GM19372 (cell line): Measurements from ENCODE around the gene CDC42EP5.
"Not testable (repeated sequence)": the region's sequence is repeated elsewhere in the genome, so short reads cannot be mapped to it uniquely, and the experiment has no call there.

Experiments
- ATAC-seq: cut with Tn5 transposase; IDR thresholded peaks from one replicate; pipeline ENCODE4 v1.9.1; 2021; ENCODE audit warnings: mild to moderate bottlenecking, low read depth, moderate library complexity; ENCODE audit not compliant: unreplicated experiment

The CDC42EP5 gene

DNA sequence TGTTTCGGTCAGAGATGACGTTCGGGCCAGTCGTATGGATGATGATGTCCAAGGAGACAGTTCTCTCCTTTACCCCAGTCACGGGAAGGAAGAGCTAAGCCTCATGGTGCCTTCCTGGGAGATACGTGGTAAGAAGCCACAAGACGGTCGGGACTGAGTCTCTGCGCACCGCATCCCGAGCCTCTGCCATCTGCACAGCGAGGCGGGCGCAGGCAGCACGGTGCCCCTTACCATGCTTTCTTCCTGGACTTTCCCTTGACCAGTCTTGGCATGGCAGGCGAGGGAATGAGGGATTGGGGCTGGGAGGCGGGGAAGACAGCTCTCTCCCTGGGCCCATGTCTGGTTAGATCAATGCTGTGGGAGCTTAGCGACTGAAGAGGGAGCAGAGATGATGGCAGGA, 19.5 kb upstream of the CDC42EP5 start:
- no peak for ATAC-seq

DNA sequence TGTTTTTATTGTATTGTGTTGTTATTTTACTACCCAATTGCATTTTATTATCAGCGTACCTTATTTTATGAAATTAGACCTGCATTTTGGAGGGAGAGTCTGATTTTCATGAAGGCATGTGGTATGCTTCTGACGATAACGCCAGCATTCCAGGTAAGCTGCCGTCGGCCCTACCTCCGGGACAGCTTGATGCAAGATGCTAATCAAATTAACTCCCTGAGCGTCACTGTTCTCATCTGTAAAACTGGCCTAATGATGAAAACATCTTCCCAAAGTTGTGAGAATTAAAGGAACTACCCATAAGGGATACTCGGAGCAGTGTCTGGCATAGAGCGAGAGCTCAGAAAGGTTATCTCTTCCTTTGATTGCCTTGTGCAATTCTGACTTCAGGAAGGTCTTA, 16.7 kb upstream of the CDC42EP5 start:
- no peak for ATAC-seq

DNA sequence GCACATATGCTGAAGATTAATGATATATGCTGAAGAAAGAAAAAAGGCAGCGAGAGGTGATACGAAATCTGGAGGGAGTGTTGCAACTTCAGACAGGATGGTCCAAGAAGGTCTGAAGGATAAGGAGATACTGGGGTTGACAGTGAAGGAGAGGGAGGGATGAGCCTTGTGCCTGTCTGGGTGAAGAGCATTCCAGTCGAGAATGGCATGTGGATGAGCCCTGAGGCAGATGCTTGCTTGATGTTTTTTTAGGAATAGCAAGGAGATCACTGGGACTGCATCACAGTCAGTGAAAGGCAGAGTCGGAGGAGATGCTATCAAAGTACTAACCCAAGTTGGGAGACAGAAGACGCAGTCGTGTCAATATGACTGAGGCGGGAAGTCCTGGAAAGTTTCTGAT, 16.2 kb upstream of the CDC42EP5 start:
- no peak for ATAC-seq

DNA sequence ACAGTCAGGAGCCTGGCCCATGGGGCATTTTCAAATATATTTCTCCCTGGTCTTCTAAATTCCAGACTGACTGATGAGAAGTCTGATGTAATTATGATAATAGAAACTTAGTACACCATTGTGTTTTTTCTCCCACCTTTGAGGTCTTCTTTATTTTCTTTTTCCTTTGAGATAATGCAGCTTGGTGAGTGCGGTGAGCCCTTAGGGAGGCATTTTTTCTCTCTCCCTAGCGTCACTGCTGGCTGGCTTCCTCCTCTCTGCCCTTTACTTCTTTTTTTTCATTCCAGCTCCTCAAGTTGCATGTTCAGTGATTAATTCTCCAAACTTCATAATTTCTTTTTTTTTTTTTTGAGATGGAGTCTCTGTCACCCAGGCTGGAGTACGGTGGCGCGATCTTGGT, 12.8 kb upstream of the CDC42EP5 start:
- ATAC-seq, result no peak

DNA sequence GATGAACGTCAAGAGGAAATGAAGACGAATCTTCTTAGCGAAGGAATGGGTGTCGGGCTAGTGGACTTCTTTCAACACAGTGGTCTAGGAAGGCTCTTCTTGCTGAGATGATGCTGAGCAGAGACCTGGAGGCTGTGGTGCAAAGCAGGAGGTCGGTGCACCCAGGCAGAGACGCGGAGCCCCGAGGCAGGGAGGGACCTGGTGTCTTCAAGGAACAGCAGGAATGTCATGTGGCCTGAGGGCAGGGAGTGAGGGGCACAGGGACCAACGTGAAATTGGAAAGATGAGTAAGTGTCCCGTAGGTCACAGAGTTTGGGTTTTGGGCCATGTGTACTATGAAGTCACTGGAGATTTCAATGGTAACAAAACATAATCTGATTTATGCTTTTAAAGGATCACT, 11.4 kb upstream of the CDC42EP5 start:
- no peak for ATAC-seq

DNA sequence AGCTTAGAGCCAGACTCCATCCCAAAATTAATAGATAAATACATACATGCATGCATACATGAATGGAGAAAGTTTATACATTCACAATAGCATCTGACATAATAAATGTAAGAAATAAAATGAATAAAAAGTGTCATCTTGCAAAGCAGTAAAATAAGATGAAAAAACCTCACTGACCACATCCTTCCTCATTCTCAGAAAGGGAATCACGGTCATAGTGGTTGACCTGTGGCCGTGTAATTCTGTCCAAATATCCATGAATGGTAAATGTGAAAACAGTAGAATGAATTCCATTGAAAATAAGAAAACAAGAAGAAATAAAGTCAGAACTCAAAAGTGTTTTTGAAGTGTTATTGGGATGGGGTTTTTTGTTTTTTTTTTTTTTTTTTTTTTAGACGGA, 9.8 kb upstream of the CDC42EP5 start:
- ATAC-seq, result no peak

DNA sequence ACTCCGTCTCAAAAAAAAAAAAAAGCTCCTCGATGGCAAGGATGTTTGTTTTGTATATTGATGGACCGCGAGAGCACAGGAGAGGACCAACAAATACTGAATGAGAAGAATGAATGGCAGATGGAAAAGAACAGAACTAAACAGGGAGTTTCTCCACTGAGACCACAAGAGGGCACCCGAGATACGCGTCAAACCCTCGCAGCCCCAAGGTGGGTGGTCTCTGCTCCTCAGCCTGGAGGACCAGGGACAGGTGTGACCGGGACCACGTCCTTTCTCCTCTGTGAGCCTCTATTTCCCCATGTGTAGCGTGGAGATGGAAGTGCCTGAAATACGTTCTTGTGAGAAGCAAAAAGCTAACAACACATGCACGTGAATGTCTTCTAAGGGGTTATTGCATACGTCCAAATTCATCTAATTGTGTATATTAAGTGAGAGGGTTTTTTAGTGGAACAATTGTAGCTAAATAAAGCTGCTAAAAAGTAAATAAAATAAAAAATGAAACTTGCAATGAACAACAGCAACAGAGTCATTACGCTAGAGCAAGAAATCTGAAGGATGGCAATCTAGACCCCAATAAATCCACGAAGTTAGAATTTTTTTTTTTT, 8.3 kb upstream of the CDC42EP5 start:
- ATAC-seq, result no peak

DNA sequence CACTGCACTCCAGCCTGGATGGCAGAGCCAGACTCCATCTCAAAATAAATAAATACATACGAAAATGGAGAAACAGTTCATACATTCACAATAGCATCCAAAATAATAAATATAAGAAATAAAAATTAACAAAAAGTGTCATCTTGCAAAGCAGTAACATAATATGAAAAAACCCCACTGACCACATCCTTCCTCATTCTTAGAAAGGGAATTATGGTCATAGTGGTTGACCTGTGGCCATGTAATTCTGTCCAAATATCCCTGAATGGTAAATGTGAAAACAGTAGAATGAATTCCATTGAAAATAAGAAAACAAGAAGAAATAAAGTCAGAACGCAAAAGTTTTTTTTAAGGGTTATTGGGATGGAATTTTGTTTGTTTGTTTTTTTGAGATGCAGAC, 7.0 kb upstream of the CDC42EP5 start:
- ATAC-seq, result no peak

DNA sequence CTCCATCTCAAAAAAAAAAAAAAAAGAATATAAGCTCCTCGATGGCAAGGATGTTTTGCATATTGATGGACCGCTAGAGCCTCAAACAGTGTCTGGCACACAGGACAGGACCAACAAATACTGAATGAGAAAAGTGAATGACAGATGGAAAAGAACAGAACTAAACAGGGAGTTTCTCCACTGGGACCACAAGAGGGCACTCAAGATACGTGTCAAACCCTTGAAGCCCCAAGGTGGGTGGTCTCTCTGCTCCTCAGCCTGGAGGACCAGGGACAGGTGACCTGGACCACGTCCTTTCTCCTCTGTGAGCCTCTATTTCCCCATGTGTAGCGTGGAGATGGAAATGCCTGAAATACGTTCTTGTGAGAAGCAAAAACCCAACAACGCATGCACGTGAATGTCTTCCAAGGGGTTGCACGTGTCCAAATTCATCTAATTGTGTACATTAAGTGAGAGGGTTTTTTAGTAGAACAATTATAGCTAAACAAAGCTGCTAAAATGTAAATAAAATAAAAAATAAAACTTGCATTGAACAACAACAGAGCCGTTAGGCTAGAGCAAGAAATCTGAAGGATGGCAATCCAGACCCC, 5.7 kb upstream of the CDC42EP5 start:
- no peak for ATAC-seq

DNA sequence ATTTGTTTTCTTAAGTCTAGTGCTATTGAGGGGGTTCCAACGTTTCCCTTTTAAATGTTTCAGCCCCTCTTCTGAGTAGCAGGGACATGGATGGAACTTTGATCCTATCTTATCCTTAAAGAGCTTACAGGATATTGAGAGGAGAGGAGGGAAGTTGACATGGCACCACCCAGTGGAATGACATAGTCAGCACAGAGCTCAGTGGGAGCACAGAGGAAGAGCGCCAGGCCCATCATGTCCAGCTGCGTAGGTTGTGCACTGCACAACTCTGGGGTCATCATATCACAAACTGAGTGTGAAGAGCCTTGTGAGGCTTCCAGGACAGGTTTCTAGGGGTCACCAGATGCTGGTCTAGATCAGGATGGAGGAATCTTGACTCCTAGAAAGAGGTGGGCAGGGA, 4.6 kb upstream of the CDC42EP5 start:
- ATAC-seq, result no peak

DNA sequence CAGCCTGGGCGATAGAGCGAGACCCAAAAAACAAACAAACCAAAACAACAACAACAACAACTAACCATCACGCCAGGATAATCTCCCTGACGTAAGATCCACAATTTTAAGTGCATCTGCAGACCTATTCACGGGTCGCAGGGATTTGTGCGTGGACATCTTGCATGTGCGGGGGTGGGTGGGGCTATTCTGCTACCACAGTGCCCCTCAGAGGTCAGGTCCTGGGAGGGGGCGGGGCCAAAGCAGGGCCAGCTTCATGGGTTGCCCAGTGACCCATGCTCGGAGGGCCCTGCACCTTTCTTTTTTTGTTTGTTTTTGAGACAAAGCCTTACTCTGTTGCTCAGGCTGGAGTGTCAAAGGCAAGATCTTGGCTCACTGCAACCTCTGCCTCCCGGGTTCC, 2.6 kb upstream of the CDC42EP5 start:
- no peak for ATAC-seq

DNA sequence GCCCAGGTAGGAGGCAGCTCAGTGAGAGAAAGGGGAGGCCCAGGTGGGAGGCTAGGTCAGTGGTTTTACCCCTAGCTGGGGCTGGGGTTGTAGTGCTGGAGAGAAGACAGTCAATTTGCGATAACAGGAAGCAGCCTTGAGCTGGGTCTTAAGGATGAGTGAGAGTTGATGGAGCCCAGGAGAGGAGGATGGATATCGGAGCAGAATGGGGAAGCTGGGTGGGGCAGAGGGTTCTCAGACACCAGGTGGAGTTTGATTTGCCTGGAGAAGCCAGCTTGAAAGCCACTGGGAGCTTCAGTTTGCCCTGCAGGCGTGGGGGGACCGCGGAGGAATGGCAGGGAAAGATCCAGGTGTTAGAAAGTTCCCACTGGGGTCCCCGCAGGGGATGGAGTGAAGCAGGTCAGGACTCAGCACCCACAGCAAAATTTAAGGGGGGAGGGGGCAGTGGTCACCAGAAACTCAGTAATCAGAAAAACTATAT, 836 bp upstream of the CDC42EP5 start:
- no peak for ATAC-seq

DNA sequence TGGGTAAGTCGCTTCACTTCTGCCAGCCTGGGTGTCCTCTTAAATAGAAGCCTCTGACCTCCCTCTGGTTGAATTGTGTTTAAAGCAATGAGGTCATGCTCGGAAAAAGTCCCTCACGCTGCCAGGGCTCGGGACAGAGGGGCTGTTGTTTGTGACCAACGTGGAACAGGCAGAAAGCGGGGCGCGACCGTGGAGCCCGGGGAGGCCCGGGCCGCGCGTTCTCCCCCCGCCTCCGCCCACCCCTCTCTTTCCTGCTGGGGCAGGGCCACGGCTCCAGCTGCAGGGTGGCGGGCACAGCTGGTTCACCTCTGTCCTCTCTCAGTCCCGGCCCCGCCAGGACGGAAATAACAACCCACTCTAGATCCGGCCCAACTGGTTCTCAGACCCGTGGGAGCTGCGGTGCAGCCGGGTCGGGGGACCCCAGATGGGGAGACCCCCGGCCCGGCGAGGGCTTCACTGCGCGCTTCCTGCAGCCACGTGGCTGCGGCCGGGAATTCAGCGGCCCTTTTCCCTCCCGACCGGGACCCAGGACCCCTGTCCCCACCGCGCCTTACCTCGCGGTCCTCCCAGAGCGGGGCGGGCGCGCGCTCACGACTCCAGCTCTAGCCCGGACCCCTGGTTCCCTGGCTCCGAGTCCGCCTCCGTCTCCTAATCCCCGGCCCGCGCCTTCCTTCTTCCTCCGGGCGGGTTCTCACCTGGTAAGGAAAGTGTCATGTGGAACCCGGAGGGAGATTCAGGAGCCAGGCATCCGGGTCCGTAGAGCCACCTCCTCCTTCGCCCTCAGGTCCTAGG, 1.9 kb downstream of the CDC42EP5 start:
- no peak for ATAC-seq

DNA sequence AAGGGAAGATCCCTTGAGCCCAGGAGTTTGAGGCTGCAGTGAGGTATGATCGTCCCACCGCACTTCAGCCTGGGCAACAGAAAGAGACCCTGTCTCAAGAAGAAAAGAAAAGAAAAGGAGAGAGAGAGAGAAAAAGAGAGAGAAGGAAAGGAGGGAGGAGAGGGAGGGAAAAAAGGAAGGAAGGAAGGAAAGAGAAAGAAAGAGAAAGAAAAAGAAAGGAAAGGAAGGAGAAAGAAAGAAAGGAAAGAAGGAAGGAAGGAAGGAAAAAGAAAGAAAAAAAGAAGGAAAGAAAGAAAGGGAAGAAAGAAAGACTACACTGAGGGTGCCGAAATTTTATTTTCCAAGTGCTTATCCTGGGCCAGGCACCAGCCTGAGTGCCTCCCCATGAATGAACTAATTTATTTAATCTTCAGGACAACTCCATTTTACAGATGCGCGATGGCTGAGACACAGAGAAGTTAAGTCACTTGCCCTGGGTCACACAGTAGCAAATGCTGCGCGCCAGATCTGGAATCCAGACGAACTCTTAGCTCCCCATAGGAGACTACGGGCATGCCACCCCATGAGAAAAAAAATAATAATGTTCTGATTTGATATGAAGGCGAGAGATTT, 2.7 kb downstream of the CDC42EP5 start:
- no peak for ATAC-seq

DNA sequence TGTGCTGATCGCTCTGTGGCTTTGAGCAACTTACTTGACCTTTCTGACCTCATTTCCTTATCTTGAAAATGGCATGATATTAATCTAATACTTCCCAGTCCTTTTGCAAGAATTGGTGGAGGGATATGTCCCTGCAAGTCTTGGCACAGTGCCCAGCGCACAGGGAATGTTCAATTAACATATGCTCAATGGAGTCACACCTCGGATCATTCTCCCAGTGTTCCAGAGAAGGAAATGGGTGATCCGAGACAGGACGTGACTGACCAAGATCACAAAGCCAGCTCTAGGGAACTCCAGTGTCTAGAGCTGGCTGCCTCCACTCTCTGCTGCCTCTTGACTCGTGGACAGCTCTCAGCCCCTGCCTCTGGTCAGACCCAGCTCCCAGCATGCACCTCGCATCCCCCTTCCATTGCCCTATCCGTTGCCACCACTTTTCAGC, 3.6 kb downstream of the CDC42EP5 start:
- no peak for ATAC-seq

DNA sequence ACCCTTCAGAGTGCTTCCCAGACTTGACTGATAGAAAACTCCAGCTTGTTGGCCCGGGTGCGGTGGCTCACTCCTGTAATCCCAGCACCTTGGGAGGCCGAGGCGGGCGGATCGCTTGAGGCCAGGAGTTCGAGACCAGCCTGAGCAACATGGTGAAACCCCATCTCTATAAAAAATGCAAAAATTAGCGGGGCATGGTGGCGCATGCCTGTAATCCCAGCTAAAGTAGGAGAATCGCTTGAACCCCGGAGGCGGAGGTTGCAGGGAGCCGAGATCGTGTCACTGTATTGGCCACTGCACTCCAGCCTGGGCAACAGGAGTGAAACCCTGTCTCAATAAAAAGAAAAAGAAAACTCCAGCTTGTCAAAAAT, 7.0 kb downstream of the CDC42EP5 start:
- not testable (repeated sequence) for ATAC-seq

DNA sequence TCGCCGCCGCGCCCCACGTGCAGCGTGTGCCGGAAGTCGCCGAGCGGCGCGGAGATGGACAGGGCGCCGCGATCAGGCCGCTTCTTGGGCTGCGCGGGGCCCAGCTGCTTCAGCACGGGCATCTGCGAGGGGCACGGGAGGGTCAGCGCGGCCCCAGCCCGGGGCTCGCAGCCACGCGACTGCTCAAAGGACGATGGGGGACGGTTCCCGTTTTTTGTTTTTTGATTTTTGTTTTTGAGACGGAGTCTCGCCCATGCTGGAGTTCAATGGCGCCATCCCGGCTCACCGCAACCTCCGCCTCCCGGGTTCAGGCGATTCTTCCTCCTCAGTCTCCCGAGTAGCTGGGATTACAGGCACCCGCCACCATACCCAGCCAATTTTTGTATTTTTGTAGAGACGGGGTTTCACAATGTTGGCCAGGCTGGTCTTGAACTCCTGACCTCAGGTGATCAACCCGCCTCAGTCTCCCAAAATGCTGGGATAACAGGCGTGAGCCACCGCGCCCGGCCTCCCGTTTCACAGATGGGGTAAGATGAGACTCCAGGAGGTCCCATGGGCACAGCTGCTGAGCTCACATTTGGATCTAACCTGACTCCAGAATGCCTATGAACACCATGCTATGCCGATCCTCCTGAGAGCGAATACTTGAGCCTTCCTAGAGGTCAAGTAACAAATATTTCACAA, 7.5 kb downstream of the CDC42EP5 start:
- ATAC-seq, result no peak

DNA sequence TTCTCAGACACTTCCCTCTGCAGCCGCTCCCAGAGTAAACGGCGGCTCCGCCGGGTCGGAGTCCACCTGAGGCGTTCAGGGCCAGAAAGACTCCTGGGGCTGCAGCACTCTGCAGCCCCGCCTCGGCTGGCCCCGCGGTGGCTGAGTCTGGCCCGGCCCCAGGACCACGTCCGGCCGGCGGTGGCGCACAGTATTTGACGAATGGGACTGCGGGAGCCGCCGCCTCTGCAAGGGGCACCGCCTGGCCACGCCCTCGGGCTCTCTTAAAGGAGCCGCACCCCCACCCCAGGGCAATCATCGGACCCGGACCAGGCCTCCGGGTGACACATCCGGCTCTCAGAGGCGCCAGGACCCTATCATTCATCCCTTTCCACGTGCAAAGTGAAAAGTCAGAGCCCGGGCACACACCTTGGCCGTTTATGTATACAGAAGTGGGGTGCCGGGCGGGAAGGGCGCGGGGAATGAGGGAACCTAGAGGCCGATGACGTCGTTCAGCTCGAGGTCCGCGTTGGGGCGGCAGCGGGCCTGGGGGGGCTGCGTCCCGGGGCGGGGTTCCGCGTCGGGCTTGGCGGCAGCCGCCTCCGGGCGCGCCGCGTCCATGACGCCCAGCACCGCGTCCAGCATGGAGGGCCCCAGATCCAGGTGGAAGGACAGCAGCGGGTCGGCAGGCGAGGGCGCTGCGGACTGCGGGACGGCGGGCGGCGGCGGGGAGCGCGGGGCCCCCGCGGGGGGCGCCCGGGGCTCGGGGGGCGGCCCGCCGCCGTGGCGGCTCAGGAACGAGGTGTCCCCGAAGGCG, 8.3 kb downstream of the CDC42EP5 start:
- peak; percentile 40 for ATAC-seq

DNA sequence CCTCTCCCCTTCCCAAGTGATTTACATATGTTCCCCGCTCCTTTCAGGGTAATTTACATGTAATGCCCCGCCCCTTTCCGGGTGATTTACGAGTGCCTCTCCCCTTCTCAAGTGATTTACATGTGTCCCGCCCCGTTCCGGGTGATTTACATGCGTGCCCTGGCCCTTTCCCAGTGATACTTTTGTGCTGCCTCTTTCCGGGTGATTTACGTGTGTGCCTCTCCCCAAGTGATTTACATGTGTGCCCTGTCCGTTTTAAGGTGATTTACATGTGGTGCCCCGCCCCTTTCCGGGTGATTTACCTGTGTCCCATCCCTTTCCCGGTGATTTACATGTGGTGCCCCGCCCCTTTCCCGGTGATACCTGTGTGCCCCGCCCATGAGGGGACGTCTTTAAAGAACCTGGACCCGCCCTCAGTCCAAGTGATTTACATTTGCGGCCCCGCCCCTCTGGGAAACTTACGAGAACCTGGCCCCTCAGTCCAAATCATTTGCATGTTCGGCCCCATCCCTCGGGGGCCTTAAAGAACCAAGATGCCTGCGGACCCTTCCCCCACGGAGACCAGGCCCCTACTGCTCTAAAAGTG, 9.0 kb downstream of the CDC42EP5 start:
- ATAC-seq, result peak; percentile 39
